Stimulated activated CD4-positive, alpha-beta T cell treated with anti-CD3 and anti-CD28 coated beads, Interleukin-15, amount 100 ng/mL, for 1 hour (primary cell): ENCODE data around the gene CTSL.
"Not testable (repeated sequence)": the region's sequence is repeated elsewhere in the genome, so short reads cannot be mapped to it uniquely, and the experiment has no call there.

Source experiments
- DNase-seq, 2 donors: peaks; one replicate each; pipeline ENCODE4 v3.0.0-alpha.2; 2020; ENCODE audit warnings: low read depth in 1 of 2, low spot score in 1 of 2

CTSL gene

DNA sequence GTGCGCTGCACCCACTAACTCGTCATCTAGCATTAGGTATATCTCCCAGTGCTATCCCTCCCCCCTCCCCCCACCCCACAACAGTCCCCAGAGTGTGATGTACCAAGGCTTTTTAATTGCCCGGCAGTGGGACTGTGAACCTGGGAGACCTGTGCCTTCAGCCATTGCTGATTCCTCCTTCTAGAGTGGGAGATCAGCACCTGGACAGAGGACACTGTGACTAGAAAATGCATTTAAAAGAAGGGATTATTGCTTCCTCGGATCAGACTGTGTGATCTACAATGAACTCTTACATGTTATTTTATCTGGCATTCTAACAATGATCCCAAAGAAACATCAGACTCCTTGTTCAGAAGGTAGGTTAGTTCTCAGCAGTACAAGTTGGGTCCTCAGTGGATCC, 25.9 kb downstream of the CTSL start:
- DNase-seq = no peak

DNA sequence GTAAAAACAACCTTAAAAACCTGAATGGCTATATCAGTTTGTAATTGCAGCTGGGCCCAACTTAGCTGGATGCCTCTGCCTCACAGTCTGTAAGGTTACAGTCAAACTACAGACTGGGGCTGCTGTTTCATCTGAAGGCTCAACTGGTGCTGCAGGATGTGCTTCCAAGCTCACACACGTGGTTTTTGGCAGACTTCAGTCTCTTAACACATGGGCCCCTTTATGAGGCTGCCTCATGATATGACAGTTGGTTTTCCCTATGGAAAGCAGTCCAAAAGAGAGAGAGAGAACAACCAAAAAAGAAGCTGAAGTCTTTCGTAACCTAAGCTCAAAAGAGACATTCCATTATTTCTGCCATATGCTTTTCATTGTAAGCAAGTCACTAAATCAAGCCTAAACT, 27.4 kb downstream of the CTSL start:
- no peak for DNase-seq

DNA sequence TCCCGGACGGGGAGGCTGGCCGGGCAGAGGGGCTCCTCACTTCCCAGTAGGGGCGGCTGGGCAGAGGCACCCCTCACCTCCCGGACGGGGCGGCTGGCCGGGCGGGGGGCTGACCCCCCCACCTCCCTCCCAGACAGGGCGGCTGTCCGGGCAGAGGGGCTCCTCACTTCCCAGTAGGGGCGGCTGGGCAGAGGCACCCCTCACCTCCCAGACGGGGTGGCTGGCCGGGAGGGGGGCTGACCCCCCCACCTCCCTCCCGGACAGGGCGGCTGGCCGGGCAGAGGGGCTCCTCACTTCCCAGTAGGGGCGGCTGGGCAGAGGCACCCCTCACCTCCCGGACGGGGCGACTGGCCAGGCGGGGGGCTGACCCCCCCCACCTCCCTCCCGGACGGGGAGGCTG, 32.4 kb downstream of the CTSL start:
- not testable (repeated sequence) for DNase-seq

DNA sequence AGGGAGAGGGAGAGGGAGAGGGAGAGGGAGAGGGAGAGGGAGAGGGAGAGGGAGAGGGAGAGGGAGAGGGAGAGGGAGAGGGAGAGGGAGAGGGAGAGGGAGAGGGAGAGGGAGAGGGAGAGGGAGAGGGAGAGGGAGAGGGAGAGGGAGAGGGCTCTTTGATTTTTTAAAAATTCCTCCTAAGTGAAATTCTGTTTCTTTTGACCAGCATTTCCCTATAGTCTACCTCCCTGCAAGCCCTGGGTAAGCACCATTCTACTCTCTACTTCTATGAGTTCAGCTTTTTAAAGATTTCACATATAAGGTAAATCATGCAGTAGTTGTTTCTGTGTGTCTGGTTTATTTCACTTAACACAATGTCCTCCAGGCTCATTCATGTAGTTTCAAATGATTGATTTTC, 34.1 kb downstream of the CTSL start:
- not testable (repeated sequence) for DNase-seq

DNA sequence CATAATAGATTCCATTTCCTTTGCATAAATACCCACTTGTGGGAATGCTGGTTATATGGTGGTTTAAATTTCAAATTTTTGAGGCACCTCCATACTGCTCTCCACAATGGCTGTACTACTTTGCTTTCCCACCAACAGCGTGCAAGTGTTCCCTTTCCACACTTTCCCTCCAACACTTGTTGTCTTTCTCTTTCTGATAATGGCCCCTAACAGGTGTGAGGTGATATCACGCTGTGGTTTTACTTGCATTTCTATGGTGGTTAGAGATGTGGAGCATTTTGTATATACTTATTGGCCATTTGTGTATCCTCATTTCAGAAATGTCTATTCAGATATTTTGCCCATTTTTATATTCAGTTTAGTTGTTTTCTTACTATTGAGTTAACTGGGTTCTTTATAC, 34.6 kb downstream of the CTSL start:
- DNase-seq = no peak

DNA sequence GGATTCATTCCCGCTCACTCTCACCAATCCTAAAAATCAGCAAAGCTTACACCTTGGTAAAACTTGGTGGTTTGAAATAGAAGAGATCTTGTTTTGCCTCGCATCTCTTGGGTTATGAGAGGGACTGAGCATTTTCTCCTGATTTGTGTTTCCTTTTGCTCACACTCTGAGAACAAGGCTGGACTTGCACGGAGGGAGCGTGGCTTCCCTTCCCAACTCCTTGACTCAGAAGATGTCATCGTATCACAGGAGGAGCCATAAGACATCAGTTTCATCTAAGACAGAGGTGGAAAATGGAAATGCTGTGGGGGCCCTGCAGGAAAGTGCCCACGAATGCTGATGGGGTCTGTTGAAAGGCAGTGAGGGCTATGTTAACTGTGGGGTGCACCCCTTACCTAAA, 37.4 kb downstream of the CTSL start:
- no peak for DNase-seq

DNA sequence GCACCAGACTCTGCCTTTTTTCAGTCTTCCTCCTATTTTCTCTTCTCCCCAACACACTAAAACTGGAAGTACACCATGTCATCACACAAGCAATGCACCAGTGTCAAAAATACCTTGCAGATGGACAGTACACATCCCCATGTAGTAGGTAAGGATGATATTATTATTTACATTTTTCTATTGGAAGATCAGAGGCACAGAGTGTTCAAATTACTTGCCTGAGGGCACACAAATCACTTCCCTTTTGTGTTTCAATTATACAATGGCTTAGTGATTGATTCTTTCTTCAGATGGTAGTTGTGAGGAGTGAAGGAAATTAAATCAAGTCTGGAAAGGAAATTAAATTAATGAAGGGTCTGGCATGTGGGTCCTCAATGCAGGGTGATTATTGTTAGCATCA, 39.6 kb downstream of the CTSL start:
- no peak for DNase-seq

DNA sequence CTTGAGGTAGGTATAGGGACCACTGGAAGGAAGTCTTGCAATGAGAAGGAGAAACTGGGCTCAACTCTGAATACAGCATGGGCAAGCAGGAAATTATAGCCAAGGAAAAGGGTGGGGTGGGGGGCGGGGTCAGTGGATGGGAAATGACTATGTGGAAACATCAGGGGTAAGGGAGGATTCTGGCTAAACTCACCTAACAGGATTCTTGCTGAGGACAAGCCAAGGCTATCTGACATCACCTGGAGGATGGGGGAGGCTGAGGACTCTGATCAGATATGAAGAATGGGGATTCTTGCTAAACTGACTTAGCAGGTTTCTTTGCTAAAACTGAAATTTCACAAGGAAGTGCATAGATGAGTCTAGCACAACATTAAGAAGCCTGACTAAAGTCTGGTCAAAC, 40.8 kb downstream of the CTSL start:
- no peak for DNase-seq

DNA sequence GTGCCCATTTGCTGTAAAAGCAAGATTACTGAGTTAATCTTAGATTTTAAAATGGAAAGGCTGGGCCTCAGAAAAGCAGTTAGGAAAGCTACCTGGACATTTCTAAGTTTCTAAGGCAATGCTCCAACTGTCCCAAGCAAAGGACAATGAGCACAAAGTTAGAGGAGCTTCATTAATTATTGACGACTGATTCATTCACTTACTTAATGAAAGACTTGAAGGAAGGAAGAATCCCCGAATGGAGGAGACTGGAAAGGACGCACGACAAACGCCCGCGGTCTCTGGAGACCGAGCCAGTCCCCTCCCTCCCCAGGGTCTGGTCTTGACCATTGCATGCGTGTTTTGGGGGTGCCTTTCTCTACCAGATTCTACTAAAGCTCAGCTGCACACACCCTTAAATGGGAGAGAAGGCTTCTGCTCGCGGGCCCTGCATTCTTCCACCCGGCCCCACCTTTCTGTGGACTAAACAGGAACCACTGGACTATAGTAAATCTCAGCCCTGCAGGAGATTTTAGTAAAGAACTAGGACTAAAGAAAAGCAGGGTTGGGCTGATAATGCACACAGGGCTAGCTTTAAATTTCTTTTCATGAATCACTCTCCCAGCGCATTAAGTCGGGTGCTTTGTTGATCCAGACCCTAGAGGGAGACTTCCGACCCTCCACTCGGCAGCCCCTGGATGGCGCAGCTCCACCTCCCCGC, 44.8 kb downstream of the CTSL start:
- no peak for DNase-seq

DNA sequence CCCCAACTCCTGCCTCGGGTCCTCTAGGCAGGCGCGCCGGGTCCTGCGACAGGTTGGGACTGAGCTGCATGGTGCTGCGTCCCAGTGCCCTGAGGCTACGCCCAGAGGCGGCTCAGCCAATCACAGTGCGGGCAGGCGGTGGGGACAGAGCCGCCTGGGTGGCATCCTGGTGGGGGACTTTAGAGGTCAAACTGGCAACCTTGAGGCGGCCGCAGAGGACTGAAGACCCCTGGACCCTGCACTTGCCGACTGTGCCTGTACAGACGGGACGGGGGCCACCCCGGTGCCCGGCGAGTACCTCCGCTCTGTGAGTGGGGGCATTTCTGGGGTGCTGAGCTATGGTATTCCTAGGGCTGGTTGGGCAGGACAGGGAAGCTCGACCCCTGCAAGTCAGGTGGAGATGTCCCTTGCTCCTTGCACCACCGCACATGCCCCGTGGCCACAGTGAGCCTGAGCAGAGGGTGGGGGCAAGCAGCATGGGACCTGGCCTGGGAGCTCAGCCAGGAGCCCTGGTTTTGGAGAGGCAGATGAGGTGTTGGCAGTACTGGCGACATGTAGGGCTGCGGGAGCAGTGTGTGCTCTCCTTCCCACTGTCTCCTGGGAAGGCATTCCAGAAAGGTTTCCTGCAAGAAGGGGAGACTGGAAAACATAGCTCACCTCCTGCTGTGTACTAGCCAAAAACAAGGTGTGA, 45.5 kb downstream of the CTSL start:
- DNase-seq = no peak

DNA sequence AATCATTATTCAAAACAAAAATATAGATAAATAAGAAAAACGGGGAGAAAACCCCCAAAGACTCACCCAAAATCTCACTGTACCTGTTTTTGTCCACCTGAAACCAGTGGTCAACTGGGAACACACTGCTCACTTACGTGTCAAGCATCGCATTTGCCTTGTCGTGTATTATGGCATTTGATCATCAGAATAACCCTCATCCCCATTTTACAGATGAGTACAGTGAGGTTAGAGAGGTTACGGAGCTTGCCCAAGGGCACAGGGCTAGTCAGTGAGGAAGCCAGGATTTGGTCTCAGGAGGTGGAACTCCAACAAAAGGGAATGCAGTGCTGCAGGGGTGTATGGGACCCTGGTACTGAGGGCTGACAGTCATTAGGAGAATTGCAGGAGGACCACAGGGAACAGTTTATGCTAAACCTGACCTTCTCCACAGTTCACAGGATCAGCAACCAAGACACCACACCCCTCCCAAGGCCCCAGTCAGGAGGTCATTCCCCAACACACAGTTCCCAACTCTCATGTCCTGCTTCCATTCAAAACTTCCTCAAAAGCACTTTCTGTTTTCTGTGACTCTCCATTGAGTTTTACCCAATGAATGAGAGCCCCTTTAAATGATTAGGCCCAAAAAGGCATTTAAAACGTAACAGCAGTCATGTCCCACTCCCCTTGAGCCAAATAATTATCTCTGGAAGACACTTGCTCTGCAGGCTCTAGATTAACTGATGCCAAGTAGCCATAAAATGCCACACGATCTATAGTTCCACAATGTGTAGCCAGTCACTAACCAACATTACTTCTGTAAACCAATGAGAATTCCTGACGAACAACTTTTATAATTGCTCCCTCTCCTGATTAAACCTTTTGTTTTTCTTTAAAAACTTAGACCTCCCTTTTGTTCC, 50.8 kb downstream of the CTSL start:
- no peak for DNase-seq

DNA sequence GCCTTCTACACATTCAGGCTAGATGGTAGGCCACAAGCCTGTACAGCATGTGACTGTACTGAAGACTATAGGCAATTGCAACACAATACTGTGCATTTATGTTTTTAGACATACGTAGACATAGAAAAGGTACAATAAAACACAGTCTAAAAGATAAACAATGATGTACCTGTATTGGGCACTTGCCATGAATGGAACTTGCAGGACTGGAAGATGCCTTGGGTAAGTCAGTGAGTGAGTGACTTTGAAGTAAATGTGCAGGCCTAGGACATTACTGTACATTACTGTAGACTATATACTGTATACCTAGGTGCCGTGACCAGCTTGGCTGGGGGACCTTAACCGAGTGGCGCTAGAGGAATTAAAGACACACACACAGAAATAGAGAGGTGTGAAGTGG, 53.1 kb downstream of the CTSL start:
- DNase-seq = no peak
